ENCODE measurements around the gene CHPF2. TPM values are rescaled to one million over a fixed set of nuclear protein-coding genes. Genes with fewer than 3 reads are reported as not detected.

Gene CHPF2
- total and polyA plus RNA-seq, 11 donors = 11.4 to 31.9 (median 18.3) TPM

- intact Hi-C loops (cut with DNase I) = loop anchor here in 1 of 10 donors (2.0 kb wide), 1 partner anchor 46 kb away; the partner anchor contains the start of gene CHPF2
- TF ChIP-seq POLR2A (IDR thresholded peaks at IDR 0.05) (no peak), CTCF (IDR thresholded peaks at IDR 0.05) (no peak)
- DNase-seq (peak; percentile 46 to 77 (median 60)), ATAC-seq (peak; percentile 77 to 86 (median 85))
- Histone ChIP-seq H3K36me3 (no peaks in the 10 kb centered on the region), H3K4me1 (peaks cover 0 to 22% (median 0%) of the 10 kb centered on the region in 12 donors), H3K4me3 (peak within 1 kb of the TSS; percentile 23 to 52 (median 40)), H3K27me3 (no peaks in the 10 kb centered on the region), H3K9me3 (no peaks in the 10 kb centered on the region), H3K27ac (peak within 1 kb of the TSS; percentile 28 to 96 (median 88))
- WGBS, 4 donors = 39 to 57% (median 46%) methylated on average over 17 to 22 of the region's 22 CpGs
These were observed 45.5 kb upstream of the CHPF2 start, which contains the start of gene ASB10 for GRCh38 chr7:151186640-151187408. TSS of gene ASB10 (minus strand) at chr7:151187250. CDS start at chr7:151187130, 120 bp downstream.

GRCh38 chr7:151187409-151188251, 44.7 kb upstream of the CHPF2 start:
- intact Hi-C loops (cut with DNase I) = loop anchor here in 1 of 10 donors (2.0 kb wide), 1 partner anchor 45 kb away; the partner anchor contains the start of gene CHPF2

GRCh38 chr7:151188252-151188542, 44.1 kb upstream of the CHPF2 start:
- no peak for TF ChIP-seq POLR2A (IDR thresholded peaks at IDR 0.05)
- no peak for TF ChIP-seq CTCF (IDR thresholded peaks at IDR 0.05)
- WGBS, 4 donors = 35 to 57% (median 43%) methylated on average over 4 to 5 of the region's 5 CpGs
- Histone ChIP-seq H3K4me1 (peaks cover 0 to 22% (median 0%) of the 10 kb centered on the region in 12 donors), H3K9me3 (no peaks in the 10 kb centered on the region), H3K4me3 (peak overlapping the region in 1 of 12 donors; percentile 51), H3K27ac (peak overlapping the region; percentile 11 to 96 (median 88)), H3K36me3 (no peaks in the 10 kb centered on the region), H3K27me3 (no peaks in the 10 kb centered on the region)
- DNase-seq = no peak
- ATAC-seq = peak in 2 of 4 donors; percentile 7 to 8
- intact Hi-C loops (cut with DNase I) = no loop called here

More at GRCh38 chr7:151187409-151188251, 44.7 kb upstream of the CHPF2 start:
- Histone ChIP-seq H3K27me3 (no peaks in the 10 kb centered on the region), H3K4me1 (peaks cover 0 to 22% (median 0%) of the 10 kb centered on the region in 12 donors), H3K4me3 (peak overlapping the region; percentile 3 to 52 (median 40)), H3K9me3 (no peaks in the 10 kb centered on the region), H3K36me3 (no peaks in the 10 kb centered on the region), H3K27ac (peak overlapping the region; percentile 28 to 96 (median 88))
- peak; percentile 65 to 87 (median 71) for DNase-seq
- TF ChIP-seq POLR2A (IDR thresholded peaks at IDR 0.05) (no peak), CTCF (IDR thresholded peaks at IDR 0.05) (no peak)
- WGBS, 4 donors = 49 to 65% (median 54%) methylated on average over 12 to 22 of the region's 22 CpGs
- ATAC-seq = peak; percentile 84 to 92 (median 87)

- Histone ChIP-seq H3K36me3 (no peaks in the 10 kb centered on the region), H3K9me3 (no peaks in the 10 kb centered on the region), H3K27me3 (no peaks in the 10 kb centered on the region), H3K4me3 (no peak overlapping the region), H3K4me1 (peaks cover 0 to 22% (median 0%) of the 10 kb centered on the region in 12 donors), H3K27ac (no peak overlapping the region)
- DNase-seq (peak in 1 of 5 donors; percentile 1), ATAC-seq (no peak)
- intact Hi-C loops (cut with DNase I) = no loop called here
- WGBS, 4 donors = 74 to 82% (median 76%) methylated on average over 4 of the region's 4 CpGs
- TF ChIP-seq CTCF (IDR thresholded peaks at IDR 0.05) (no peak), POLR2A (IDR thresholded peaks at IDR 0.05) (no peak)
These were observed 43.2 kb upstream of the CHPF2 start for GRCh38 chr7:151189038-151189437.
